Gastrocnemius medialis (tissue), 4 donors: ENCODE data around the gene TMEM51. TPM values are rescaled to one million over a fixed set of nuclear protein-coding genes. Genes with fewer than 3 reads are reported as not detected.

Experiments
- ATAC-seq, 2 donors: fragments of 150-250 bp; one replicate each; pipeline ENCODE4 v1.9.1; 2016
- DNase-seq, 2 donors: peaks; one replicate each; pipeline ENCODE4 v3.0.0-alpha.2; 2019
- H3K27ac ChIP-seq, 4 donors: fragments of 200-600 bp; sonication (generic); 1 replicate in 1 of 4; 2 replicates in 3 of 4; pipeline ENCODE4 v1.5.1; 2016 to 2018; ENCODE audit warnings: mild to moderate bottlenecking in 2 of 4, moderate library complexity in 1 of 4
- H3K27me3 ChIP-seq, 3 donors: fragments of 200-600 bp; sonication (generic) in 2 of 3; 1 replicate in 1 of 3; 2 replicates in 2 of 3; pipeline versions ENCODE4 v1.5.1 to v1.6.0; 2016 to 2019; ENCODE audit warnings: mild to moderate bottlenecking in 1 of 3, moderate library complexity in 1 of 3
- H3K36me3 ChIP-seq, 2 donors: fragments of 200-600 bp; sonication (generic) in 1 of 2; one replicate each; pipeline ENCODE4 v1.5.1; 2017 to 2018
- H3K4me1 ChIP-seq, 2 donors: fragments of 200-600 bp; sonication (generic) in 1 of 2; one replicate each; pipeline ENCODE4 v1.5.1; 2016 to 2017; ENCODE audit warnings: mild to moderate bottlenecking in 2 of 2
- H3K4me3 ChIP-seq, 4 donors: fragments of 200-600 bp; sonication (generic) in 3 of 4; 1 replicate in 1 of 4; 2 replicates in 3 of 4; pipeline ENCODE4 v1.5.1; 2016 to 2019; ENCODE audit warnings: mild to moderate bottlenecking in 2 of 4
- H3K9me3 ChIP-seq, 3 donors: fragments of 200-600 bp; sonication (generic) in 2 of 3; 1 replicate in 1 of 3; 2 replicates in 2 of 3; pipeline ENCODE4 v1.5.1; 2016 to 2019
- CTCF ChIP-seq, 5 experiments: fragments of 450-650 bp in 3 of 5; fragments of 200-600 bp in 2 of 5; sonication (generic) in 2 of 5; IDR thresholded peaks in 4 of 5; conservative IDR thresholded peaks in 1 of 5; 1 replicate in 4 of 5; 2 replicates in 1 of 5; pipeline ENCODE4 v1.5.1; 2016 to 2019; ENCODE audit warnings: antibody characterized with exemption in 5 of 5, mild to moderate bottlenecking in 3 of 5, moderate library complexity in 3 of 5
- POLR2A ChIP-seq, 2 donors: fragments of 450-650 bp; IDR thresholded peaks; one replicate each; pipeline ENCODE4 v1.6.1; 2017; ENCODE audit warnings: antibody characterized with exemption in 2 of 2, mild to moderate bottlenecking in 2 of 2, moderate library complexity in 2 of 2
- in situ Hi-C, 4 donors: fragments of 200-750 bp; cut with MboI; loops; one replicate each; pipeline versions ENCODE4 v1.15.0 to v1.8.0; 2017; ENCODE audit warnings: low sequenced_read_pairs in 4 of 4
- intact Hi-C: fragments of 100-400 bp; cut with DNase I; formaldehyde crosslinking; loops from one replicate; pipeline ENCODE4 v1.15.1; 2023; ENCODE audit warnings: low total_unique reads
- total RNA-seq, 4 donors: library from RNA; depleted of rRNA; stranded (reverse); fragments of >200 nt; gene quantifications; one replicate each; pipeline versions ENCODE4 v1.1.0 to v1.2.3, GENCODE V29; 2016

TMEM51 gene
- total RNA-seq, 4 donors from 2014 or later, result 0.73 to 2.7 (median 1.8) TPM; not detected in 1

GRCh38 chr1:15113146-15113545 lies 40.4 kb upstream of the TMEM51 start:
- Histone ChIP-seq H3K4me3 (no peak overlapping the region), H3K27me3 (no peaks in the 10 kb centered on the region), H3K27ac (no peak overlapping the region), H3K4me1 (no peaks in the 10 kb centered on the region), H3K36me3 (no peaks in the 10 kb centered on the region), H3K9me3 (no peaks in the 10 kb centered on the region)
- ATAC-seq, result no peak
- TF ChIP-seq POLR2A (IDR thresholded peaks at IDR 0.05) (no peak), CTCF (IDR thresholded peaks at IDR 0.05 in 4 of 5, conservative IDR thresholded peaks at IDR 0.05 in 1 of 5) (no peak)
- intact Hi-C loops, result no loop called here
- DNase-seq, result no peak
- in situ Hi-C loops, result loop anchor here in 1 of 4 donors (25.0 kb wide), 1 partner anchor 324 kb away; the partner anchor contains the start of gene CTRC

GRCh38 chr1:15114884-15115283 lies 38.7 kb upstream of the TMEM51 start:
- no peaks in the 10 kb centered on the region for H3K4me1 ChIP-seq
- TF ChIP-seq CTCF (IDR thresholded peaks at IDR 0.05 in 4 of 5, conservative IDR thresholded peaks at IDR 0.05 in 1 of 5) (no peak), POLR2A (IDR thresholded peaks at IDR 0.05) (no peak)
- no peak overlapping the region for H3K27ac ChIP-seq
- H3K9me3 ChIP-seq, result no peaks in the 10 kb centered on the region
- in situ Hi-C loops, result loop anchor here in 1 of 4 donors (25.0 kb wide), 1 partner anchor 322 kb away; the partner anchor contains the start of gene CTRC
- intact Hi-C loops, result no loop called here
- no peaks in the 10 kb centered on the region for H3K36me3 ChIP-seq
- no peak overlapping the region for H3K4me3 ChIP-seq
- no peak for ATAC-seq
- DNase-seq, result no peak
- no peaks in the 10 kb centered on the region for H3K27me3 ChIP-seq

GRCh38 chr1:15115542-15116330 lies 37.8 kb upstream of the TMEM51 start:
- in situ Hi-C loops, result loop anchor here in 1 of 4 donors (25.0 kb wide), 1 partner anchor 322 kb away; the partner anchor contains the start of gene CTRC
- DNase-seq (no peak), ATAC-seq (no peak)
- no peak overlapping the region for H3K4me3 ChIP-seq
- TF ChIP-seq CTCF (IDR thresholded peaks at IDR 0.05 in 4 of 5, conservative IDR thresholded peaks at IDR 0.05 in 1 of 5), result no peak
- TF ChIP-seq POLR2A (IDR thresholded peaks at IDR 0.05), result no peak
- H3K9me3 ChIP-seq, result no peaks in the 10 kb centered on the region
- no peak overlapping the region for H3K27ac ChIP-seq
- intact Hi-C loops, result no loop called here
- H3K36me3 ChIP-seq, result no peaks in the 10 kb centered on the region
- no peaks in the 10 kb centered on the region for H3K27me3 ChIP-seq
- H3K4me1 ChIP-seq, result no peaks in the 10 kb centered on the region

- TF ChIP-seq POLR2A (IDR thresholded peaks at IDR 0.05), result no peak
- no peak for TF ChIP-seq CTCF (IDR thresholded peaks at IDR 0.05 in 4 of 5, conservative IDR thresholded peaks at IDR 0.05 in 1 of 5)
- Histone ChIP-seq H3K9me3 (no peaks in the 10 kb centered on the region), H3K4me3 (no peak overlapping the region), H3K4me1 (no peaks in the 10 kb centered on the region), H3K27me3 (no peaks in the 10 kb centered on the region), H3K36me3 (no peaks in the 10 kb centered on the region), H3K27ac (no peak overlapping the region)
- intact Hi-C loops (no loop called here), in situ Hi-C loops (loop anchor here in 1 of 4 donors (25.0 kb wide), 1 partner anchor 320 kb away; the partner anchor contains the start of gene CTRC)
- DNase-seq (no peak), ATAC-seq (no peak)
Observed at GRCh38 chr1:15116966-15117365, 36.6 kb upstream of the TMEM51 start.
